ENCODE data around the gene B3GAT2. TPM values are rescaled to one million over a fixed set of nuclear protein-coding genes. Genes with fewer than 3 reads are reported as not detected.

The B3GAT2 gene
- total RNA-seq, 1 experiment from 2014 or later = not detected

DNA sequence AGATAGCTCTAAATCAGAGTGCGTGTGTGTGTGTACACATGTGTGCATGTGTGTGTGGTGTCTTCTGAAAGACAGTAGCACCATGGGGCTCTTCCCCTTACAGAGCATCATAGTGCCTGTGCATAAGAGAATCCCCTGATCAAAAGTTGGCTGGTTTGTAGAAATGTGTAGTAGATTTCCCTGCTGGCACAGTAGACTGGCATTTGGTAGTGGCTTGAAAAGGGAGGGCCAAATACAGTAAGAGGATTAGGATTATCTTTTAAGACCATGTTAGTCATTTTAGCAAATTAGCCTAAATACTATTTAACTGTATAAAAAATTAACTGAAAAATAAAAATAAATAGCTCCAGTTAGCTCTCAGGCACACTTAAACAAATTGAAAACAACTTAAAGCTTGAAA is 112.6 kb downstream of the B3GAT2 start:
- no peaks in the 10 kb centered on the region for H3K4me1 ChIP-seq (replicated peaks)
- H3K36me3 ChIP-seq = no peaks in the 10 kb centered on the region
- no peaks in the 10 kb centered on the region for H3K9me3 ChIP-seq (replicated peaks)
- no peaks in the 10 kb centered on the region for H3K27me3 ChIP-seq (replicated peaks)
- H3K4me3 ChIP-seq = no peak overlapping the region
- DNase-seq (ENCODE audit: low read depth in 1 of 2, low spot score in 2 of 2) = no peak
- H3K27ac ChIP-seq = no peak overlapping the region

DNA sequence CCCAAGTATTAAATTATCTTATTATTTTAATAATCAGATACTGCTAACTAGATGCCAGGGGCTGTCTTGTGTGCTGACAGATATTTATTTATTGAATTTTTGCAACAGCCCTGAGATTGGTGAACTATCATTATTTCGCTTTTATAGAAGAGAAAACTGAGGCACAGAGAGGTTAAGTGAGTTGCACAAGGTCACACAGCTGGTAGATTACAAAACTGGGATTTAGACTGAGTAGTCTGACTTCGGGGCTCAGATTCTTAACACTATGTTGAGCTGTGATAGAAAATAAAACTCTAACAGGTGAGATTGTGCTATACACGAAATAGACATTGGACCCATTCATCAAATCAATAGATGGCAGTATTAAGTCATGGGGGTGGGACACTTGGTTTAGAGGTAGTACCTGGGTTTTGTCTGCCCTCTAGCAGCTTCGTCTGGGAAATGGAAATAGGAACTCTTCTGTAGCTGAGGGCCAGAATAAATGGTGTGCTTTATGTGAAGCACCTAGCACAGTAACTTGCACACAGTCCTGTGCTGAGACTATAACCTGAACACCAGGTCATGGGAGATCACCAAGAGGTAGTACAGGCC is 113.4 kb downstream of the B3GAT2 start:
- no peaks in the 10 kb centered on the region for H3K9me3 ChIP-seq (replicated peaks)
- no peak overlapping the region for H3K27ac ChIP-seq
- no peaks in the 10 kb centered on the region for H3K4me1 ChIP-seq (replicated peaks)

DNA sequence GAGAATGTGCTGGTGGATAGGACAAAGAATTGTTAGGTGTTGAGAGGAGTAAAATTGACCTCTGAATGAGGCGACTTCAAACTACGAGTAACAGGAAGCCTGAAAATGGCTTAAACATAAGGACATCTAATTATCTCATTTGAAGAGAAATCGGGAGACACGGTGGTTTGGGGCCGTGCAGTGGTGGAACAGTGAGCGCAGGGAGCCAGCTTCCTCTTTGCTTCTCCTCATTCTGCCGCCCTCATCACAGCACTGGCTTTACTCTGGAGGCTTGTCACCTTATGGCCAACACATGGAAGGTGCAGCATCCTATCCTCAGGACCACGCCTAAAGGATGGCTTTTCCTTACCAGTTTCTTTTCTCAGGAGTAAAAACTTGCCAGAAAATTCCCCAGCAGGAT is 114.3 kb downstream of the B3GAT2 start:
- H3K9me3 ChIP-seq (replicated peaks) = no peaks in the 10 kb centered on the region
- no peaks in the 10 kb centered on the region for H3K27me3 ChIP-seq (replicated peaks)
- no peaks in the 10 kb centered on the region for H3K4me1 ChIP-seq (replicated peaks)
- no peak overlapping the region for H3K27ac ChIP-seq
- no peak overlapping the region for H3K4me3 ChIP-seq
- no peak for DNase-seq (ENCODE audit: low read depth in 1 of 2, low spot score in 2 of 2)
- no peaks in the 10 kb centered on the region for H3K36me3 ChIP-seq

More for the DNA sequence above, 113.4 kb downstream of the B3GAT2 start:
- no peak for DNase-seq (ENCODE audit: low read depth in 1 of 2, low spot score in 2 of 2)
- H3K27me3 ChIP-seq (replicated peaks) = no peaks in the 10 kb centered on the region
- no peaks in the 10 kb centered on the region for H3K36me3 ChIP-seq
- H3K4me3 ChIP-seq = no peak overlapping the region

DNA sequence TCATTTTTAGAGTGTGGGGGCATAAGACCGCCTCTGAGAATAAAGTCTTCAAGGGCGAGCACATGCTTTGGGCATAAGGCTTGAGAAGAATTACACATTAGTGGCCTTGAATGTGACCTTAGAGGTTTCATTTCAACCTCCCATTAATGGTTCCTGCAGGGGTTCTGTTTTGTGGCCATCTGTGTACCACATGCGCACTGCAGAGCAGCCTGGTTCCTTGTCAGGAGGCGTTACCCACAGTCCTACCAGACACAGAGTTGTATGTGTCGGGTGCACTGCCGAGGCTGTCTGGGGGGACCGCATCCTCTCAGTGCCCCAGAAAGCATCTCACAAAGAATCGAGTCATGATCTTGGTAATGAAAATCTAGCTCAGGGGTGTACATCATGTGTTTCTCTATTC is 115.7 kb downstream of the B3GAT2 start:
- Histone ChIP-seq H3K27me3 (replicated peaks) (no peaks in the 10 kb centered on the region), H3K27ac (no peak overlapping the region), H3K4me1 (replicated peaks) (no peaks in the 10 kb centered on the region), H3K4me3 (no peak overlapping the region), H3K9me3 (replicated peaks) (no peaks in the 10 kb centered on the region), H3K36me3 (no peaks in the 10 kb centered on the region)
- no peak for DNase-seq (ENCODE audit: low read depth in 1 of 2, low spot score in 2 of 2)

DNA sequence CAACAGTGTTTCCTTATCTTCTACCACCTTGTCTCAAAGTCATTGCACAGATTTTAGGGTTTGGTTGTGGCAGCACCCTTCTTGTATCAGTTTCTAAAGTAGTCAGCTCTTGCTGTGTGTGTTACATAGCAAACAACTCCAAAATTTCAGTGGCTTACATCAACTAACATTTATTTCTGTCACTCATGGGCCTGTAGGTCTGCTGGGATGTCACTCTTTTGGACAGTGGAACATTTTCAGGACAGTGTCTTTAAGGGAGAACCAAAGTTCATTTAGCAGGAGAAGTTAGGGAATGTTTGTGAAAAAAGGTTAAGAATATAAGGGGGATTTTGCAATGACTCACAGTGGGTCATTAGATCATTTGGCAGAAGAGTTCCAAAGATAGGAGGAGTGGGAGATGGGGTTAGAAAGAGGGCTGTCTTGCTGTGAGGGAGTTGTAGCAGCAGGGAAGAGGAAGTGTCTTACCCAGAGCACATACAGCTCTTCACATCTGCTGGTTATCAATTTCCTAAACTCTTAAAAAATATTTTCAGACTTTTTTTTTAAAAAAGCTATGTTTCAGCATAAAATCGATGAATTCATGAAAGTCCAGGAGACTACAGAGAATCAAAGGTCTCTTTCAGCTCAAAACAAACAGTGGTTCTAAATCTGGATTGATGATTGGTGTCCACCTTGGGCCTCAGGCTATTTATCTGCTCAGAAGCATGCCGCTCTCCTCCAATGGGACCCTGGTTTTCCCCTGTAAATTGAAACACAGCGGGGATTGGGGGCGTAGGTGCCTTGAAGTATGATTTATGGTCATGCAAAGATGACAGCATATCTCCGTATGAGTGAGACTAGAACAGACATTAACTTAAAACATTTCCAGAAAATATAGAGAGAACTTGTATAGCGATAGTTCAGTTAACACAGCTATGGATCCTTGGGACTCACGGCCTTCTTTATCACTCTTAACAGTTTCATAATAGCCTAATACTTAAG is 117.3 kb downstream of the B3GAT2 start:
- no peak overlapping the region for H3K27ac ChIP-seq
- DNase-seq (ENCODE audit: low read depth in 1 of 2, low spot score in 2 of 2) = no peak
- H3K4me1 ChIP-seq (replicated peaks) = no peaks in the 10 kb centered on the region
- H3K27me3 ChIP-seq (replicated peaks) = no peaks in the 10 kb centered on the region
- H3K36me3 ChIP-seq = no peaks in the 10 kb centered on the region
- H3K4me3 ChIP-seq = no peak overlapping the region
- no peaks in the 10 kb centered on the region for H3K9me3 ChIP-seq (replicated peaks)

DNA sequence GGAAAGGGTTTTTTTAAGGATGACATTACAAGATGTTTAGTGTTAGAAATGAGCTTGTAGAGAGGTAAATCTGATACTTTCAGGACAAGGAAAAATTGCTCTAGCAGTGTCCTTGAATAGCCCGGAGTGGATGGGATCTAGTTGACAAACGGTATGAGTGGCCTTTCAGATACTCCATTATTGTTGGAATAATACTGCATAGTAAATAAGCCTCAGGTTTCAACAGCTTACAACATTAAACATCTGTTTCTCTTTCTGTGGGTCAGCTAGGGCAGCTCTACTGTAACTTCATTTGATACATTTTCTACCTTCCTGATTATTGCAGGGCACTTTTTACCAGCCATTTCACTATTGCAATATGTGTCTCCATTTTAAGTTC is 118.0 kb downstream of the B3GAT2 start:
- no peak for DNase-seq (ENCODE audit: low read depth in 1 of 2, low spot score in 2 of 2)
- Histone ChIP-seq H3K9me3 (replicated peaks) (no peaks in the 10 kb centered on the region), H3K27ac (no peak overlapping the region), H3K36me3 (no peaks in the 10 kb centered on the region), H3K4me1 (replicated peaks) (no peaks in the 10 kb centered on the region), H3K27me3 (replicated peaks) (no peaks in the 10 kb centered on the region), H3K4me3 (no peak overlapping the region)

DNA sequence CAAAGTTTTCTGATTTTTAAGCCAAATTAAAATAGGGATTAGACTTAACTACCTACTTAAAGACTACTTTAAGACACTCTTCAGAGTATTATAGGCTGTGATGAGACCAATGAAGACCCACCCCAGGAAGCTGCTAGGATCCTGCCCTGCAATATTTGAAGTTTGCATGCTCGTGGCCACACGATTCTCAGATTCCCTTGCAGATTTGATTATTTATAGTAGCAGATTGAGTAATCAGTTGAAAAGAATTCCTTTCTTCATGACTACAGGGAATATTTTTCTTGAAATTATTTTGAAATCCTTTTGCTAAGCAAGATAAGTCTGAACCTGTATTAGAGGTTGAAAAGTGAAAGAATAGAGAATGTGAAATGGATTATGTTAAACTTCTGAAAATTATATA is 122.3 kb downstream of the B3GAT2 start:
- Histone ChIP-seq H3K27me3 (replicated peaks) (no peaks in the 10 kb centered on the region), H3K4me1 (replicated peaks) (no peaks in the 10 kb centered on the region), H3K9me3 (replicated peaks) (no peaks in the 10 kb centered on the region), H3K27ac (no peak overlapping the region), H3K36me3 (no peaks in the 10 kb centered on the region), H3K4me3 (no peak overlapping the region)
- no peak for DNase-seq (ENCODE audit: low read depth in 1 of 2, low spot score in 2 of 2)

DNA sequence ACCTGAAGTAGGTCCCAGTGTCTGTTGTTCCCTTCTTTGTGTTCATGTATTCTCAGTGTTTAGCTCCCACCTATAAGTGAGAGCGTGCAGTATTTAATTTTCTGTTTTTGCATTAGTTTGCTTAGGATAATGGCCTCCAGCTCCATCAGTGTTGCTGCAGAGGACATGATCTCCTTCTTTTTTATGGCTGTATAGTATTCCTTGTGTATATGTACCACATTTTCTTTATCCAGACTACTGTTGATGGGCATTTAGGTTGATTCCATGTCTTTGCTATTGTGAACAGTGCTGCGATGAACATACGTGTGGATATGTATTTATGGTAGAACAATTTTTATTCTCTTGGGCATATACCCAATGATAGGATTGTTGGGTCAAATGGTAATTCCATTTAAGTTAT is 125.4 kb downstream of the B3GAT2 start:
- DNase-seq (ENCODE audit: low read depth in 1 of 2, low spot score in 2 of 2) = no peak
- Histone ChIP-seq H3K9me3 (replicated peaks) (no peaks in the 10 kb centered on the region), H3K36me3 (no peaks in the 10 kb centered on the region), H3K4me1 (replicated peaks) (no peaks in the 10 kb centered on the region), H3K27me3 (replicated peaks) (no peaks in the 10 kb centered on the region), H3K27ac (no peak overlapping the region), H3K4me3 (no peak overlapping the region)

DNA sequence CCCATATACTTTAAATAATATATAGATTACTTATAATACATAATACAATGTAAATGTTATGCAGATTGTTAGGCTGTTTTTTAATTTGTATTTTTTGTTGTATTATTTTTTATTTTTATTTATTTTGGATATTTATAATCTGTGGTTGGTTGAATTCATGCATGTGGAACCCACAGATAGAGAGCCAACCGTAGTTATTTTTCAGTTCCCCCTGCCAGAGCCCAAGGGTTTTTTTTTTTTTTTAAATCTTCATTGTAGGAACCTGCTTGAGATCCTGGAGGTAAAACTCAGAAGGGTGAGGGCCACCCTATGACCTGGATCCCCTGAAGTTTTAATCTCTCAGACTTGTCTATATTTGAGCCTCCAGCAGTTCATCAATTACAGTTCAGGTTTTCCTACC is 133.2 kb downstream of the B3GAT2 start:
- H3K27me3 ChIP-seq (replicated peaks) = no peaks in the 10 kb centered on the region
- no peak for DNase-seq (ENCODE audit: low read depth in 1 of 2, low spot score in 2 of 2)
- no peaks in the 10 kb centered on the region for H3K4me1 ChIP-seq (replicated peaks)
- no peak overlapping the region for H3K4me3 ChIP-seq
- no peak overlapping the region for H3K27ac ChIP-seq
- no peaks in the 10 kb centered on the region for H3K9me3 ChIP-seq (replicated peaks)
- H3K36me3 ChIP-seq = no peaks in the 10 kb centered on the region

DNA sequence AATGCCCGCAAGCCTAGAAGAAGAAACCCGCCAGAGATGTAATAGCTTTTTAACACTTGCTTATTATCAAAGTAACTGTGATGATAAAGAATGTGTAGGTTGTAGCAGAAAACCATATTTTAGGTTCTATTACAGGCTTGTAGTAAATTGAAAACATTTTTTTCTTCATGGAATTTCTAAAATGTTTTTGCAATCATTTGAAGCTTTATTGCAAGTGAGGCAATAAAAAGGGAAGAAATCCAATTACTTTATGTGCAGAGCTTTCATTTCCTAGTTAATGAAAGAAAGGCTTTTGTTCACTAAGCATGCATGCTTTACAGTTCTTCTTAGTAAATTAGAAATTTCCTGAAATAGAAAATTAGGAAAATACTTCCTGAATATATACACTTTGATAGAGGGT is 135.1 kb downstream of the B3GAT2 start:
- H3K4me1 ChIP-seq (replicated peaks) = no peaks in the 10 kb centered on the region
- DNase-seq (ENCODE audit: low read depth in 1 of 2, low spot score in 2 of 2) = no peak
- H3K36me3 ChIP-seq = no peaks in the 10 kb centered on the region
- H3K27me3 ChIP-seq (replicated peaks) = no peaks in the 10 kb centered on the region
- no peak overlapping the region for H3K4me3 ChIP-seq
- H3K9me3 ChIP-seq (replicated peaks) = no peaks in the 10 kb centered on the region
- no peak overlapping the region for H3K27ac ChIP-seq

DNA sequence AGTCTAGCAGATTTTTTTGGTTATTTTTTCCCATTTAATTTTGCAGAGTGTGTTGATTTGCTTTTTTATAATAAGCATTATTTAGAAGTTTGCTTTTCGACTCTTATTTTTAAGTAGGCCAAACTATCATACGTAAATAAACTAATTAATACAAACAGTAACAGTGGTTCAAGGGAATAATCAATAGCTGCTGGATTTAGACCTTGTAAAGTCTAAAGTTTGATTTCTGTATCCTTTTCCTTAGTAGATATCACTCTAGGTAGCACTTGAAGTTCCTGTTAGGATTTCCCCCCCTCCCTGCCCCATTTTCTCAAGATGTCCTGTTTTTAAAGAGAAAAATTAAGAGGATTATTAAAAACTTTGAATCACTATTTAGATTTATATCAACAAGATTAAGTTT is 136.1 kb downstream of the B3GAT2 start:
- no peaks in the 10 kb centered on the region for H3K36me3 ChIP-seq
- DNase-seq (ENCODE audit: low read depth in 1 of 2, low spot score in 2 of 2) = no peak
- H3K27me3 ChIP-seq (replicated peaks) = no peaks in the 10 kb centered on the region
- no peak overlapping the region for H3K27ac ChIP-seq
- no peak overlapping the region for H3K4me3 ChIP-seq
- H3K4me1 ChIP-seq (replicated peaks) = no peaks in the 10 kb centered on the region
- H3K9me3 ChIP-seq (replicated peaks) = no peaks in the 10 kb centered on the region

DNA sequence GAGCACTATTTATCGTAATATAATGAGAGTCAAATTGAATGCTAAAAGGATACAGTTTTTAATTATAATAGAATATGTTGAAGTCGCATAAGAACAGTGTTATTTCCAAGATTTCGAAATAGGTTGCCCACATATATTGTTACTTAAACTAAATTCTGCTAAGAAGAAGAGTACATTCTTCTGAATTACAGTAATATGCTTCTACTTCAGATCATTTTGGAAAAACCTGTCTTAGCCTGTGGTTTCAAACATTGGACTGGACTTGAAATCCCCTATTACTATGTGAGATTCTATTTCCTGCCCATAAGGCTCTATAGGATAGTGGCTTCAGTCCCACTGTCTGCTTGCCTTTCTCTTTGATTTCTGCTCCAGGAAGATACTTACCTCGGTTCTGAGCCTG is 137.2 kb downstream of the B3GAT2 start:
- Histone ChIP-seq H3K27me3 (replicated peaks) (no peaks in the 10 kb centered on the region), H3K9me3 (replicated peaks) (no peaks in the 10 kb centered on the region), H3K36me3 (no peaks in the 10 kb centered on the region), H3K4me1 (replicated peaks) (no peaks in the 10 kb centered on the region), H3K27ac (no peak overlapping the region), H3K4me3 (no peak overlapping the region)
- no peak for DNase-seq (ENCODE audit: low read depth in 1 of 2, low spot score in 2 of 2)

DNA sequence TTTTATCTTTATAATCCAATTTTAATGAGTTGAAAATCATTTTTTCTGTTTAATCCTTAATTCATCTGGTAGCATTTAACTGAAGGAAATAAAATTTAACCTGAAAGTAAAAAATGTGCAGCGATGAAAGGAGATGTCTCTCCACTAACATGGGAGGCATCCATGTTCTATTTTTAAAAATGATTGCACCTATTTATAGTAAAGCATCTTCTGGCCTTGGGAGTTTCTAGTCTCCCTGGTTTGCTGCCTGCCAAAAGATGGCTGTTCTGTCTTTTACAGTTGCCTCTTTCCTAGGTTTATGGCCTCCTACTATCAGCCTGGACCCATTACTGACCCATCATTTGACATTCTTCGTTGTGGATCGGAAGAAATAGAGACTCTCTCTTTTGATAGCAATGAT is 143.0 kb downstream of the B3GAT2 start:
- H3K27ac ChIP-seq = no peak overlapping the region
- no peaks in the 10 kb centered on the region for H3K36me3 ChIP-seq
- no peaks in the 10 kb centered on the region for H3K27me3 ChIP-seq (replicated peaks)
- H3K9me3 ChIP-seq (replicated peaks) = no peaks in the 10 kb centered on the region
- no peak overlapping the region for H3K4me3 ChIP-seq
- DNase-seq (ENCODE audit: low read depth in 1 of 2, low spot score in 2 of 2) = no peak
- H3K4me1 ChIP-seq (replicated peaks) = no peaks in the 10 kb centered on the region

DNA sequence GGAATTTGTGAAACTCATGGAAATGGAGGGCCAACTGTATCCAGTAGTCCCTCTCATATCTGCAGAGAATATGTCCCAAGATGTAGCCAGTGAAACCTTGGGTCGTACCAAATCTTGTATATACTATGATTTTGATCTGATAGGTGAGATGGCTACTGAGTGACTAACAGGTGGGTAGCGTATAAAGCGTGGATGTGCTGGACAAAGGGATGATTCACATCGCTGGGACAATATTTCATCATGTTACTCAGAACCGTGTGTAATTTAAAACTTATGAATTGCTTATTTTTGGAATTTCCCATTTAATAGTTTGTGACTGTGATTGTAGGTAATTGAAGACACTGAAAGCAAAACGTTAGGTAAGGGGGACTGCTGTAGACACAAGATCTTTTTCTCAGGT is 145.1 kb downstream of the B3GAT2 start:
- Histone ChIP-seq H3K27ac (no peak overlapping the region), H3K4me1 (replicated peaks) (no peaks in the 10 kb centered on the region), H3K4me3 (no peak overlapping the region), H3K36me3 (no peaks in the 10 kb centered on the region), H3K27me3 (replicated peaks) (no peaks in the 10 kb centered on the region), H3K9me3 (replicated peaks) (no peaks in the 10 kb centered on the region)
- DNase-seq (ENCODE audit: low read depth in 1 of 2, low spot score in 2 of 2) = no peak

Data from SJSA1 (cell line).